Endothelial cell of umbilical vein (primary cell): ENCODE measurements around the gene PTPRD.

Source experiments
- CTCF ChIP-seq, 2 donors: IDR thresholded peaks; 1 replicate in 1 of 2; 2 replicates in 1 of 2; pipeline ENCODE4 v1.5.1; 2011; ENCODE audit warnings: low read length in 2 of 2, mild to moderate bottlenecking in 2 of 2, moderate library complexity in 2 of 2, control low read depth in 1 of 2, inconsistent platforms in 1 of 2, low read depth in 1 of 2; ENCODE audit not compliant: insufficient read depth in 1 of 2; ENCODE audit errors: extremely low read depth in 1 of 2
- EZH2 ChIP-seq: IDR thresholded peaks from 2 replicates; pipeline ENCODE4 v1.6.1; 2012; ENCODE audit warnings: borderline replicate concordance, low read depth, mild to moderate bottlenecking, moderate library complexity, low read length, inconsistent platforms; ENCODE audit not compliant: severe bottlenecking
- JUN ChIP-seq: IDR thresholded peaks from 2 replicates; pipeline ENCODE4 v1.6.1; 2011; ENCODE audit warnings: borderline replicate concordance, low read depth; ENCODE audit not compliant: insufficient read length, insufficient read depth
- POLR2AphosphoS5 ChIP-seq: IDR thresholded peaks from 2 replicates; pipeline ENCODE4 v1.6.1; 2012; ENCODE audit warnings: low read depth, mild to moderate bottlenecking, control low read depth, low read length, moderate library complexity; ENCODE audit not compliant: insufficient read depth

GRCh38 chr9:8868632-8869031 is 1744.2 kb downstream of the PTPRD start:
- TF ChIP-seq EZH2, result no peak
- no peak for TF ChIP-seq JUN
- TF ChIP-seq CTCF (IDR thresholded peaks at IDR 0.05; ENCODE audit: extremely low read depth in 1 of 2, insufficient read depth in 1 of 2, low read depth in 1 of 2, low read length in 2 of 2), result no peak
- TF ChIP-seq POLR2AphosphoS5, result no peak
